Smooth muscle cell (in vitro differentiated cells): ENCODE data around the gene RDH14. TPM values are rescaled to one million over a fixed set of nuclear protein-coding genes. Genes with fewer than 3 reads are reported as not detected.

ENCODE experiments used
- DNase-seq: peaks from one replicate; lab custom pipeline; 2025; ENCODE audit not compliant: unreplicated experiment; lab: John Stamatoyannopoulos, UW
- H2AFZ ChIP-seq: fragments of 200-600 bp; sonication (generic); 2 replicates; pipeline ENCODE4 v1.6.0; 2016; ENCODE audit warnings: antibody characterized with exemption, low read depth, mild to moderate bottlenecking
- H3F3A ChIP-seq: fragments of 200-600 bp; sonication (generic); 2 replicates; pipeline ENCODE4 v1.6.0; 2017; ENCODE audit warnings: antibody characterized with exemption, low read depth
- H3K27ac ChIP-seq: fragments of 200-600 bp; sonication (generic); 2 replicates; pipeline ENCODE4 v1.5.1; 2016; ENCODE audit warnings: low read depth, mild to moderate bottlenecking
- H3K27me3 ChIP-seq: fragments of 200-600 bp; sonication (generic); 2 replicates; pipeline ENCODE4 v1.6.1; 2016; ENCODE audit warnings: low read depth, mild to moderate bottlenecking
- H3K36me3 ChIP-seq: fragments of 200-600 bp; sonication (generic); 2 replicates; pipeline ENCODE4 v1.5.1; 2016; ENCODE audit warnings: low read depth
- H3K4me1 ChIP-seq: fragments of 200-600 bp; sonication (generic); 2 replicates; pipeline ENCODE4 v1.5.1; 2016; ENCODE audit warnings: low read depth
- H3K4me2 ChIP-seq: fragments of 200-600 bp; sonication (generic); 2 replicates; pipeline ENCODE4 v1.6.0; 2016; ENCODE audit warnings: mild to moderate bottlenecking
- H3K4me3 ChIP-seq: fragments of 200-600 bp; sonication (generic); 2 replicates; pipeline ENCODE4 v1.5.1; 2016; ENCODE audit warnings: mild to moderate bottlenecking
- H3K79me2 ChIP-seq: fragments of 200-600 bp; sonication (generic); 2 replicates; pipeline ENCODE4 v1.6.0; 2016; ENCODE audit warnings: low read depth, mild to moderate bottlenecking
- H3K9ac ChIP-seq: fragments of 200-600 bp; sonication (generic); 2 replicates; pipeline ENCODE4 v1.6.0; 2016; ENCODE audit warnings: low read depth
- H3K9me3 ChIP-seq: fragments of 200-600 bp; sonication (generic); replicated peaks from 2 replicates; pipeline ENCODE4 v1.5.1; 2016; ENCODE audit warnings: low read depth
- H4K20me1 ChIP-seq: fragments of 200-600 bp; sonication (generic); 2 replicates; pipeline ENCODE4 v1.6.0; 2016; ENCODE audit warnings: low read depth
- CTCF ChIP-seq: fragments of 200-600 bp; sonication (generic); IDR thresholded peaks from 2 replicates; pipeline ENCODE4 v1.5.1; 2017; ENCODE audit warnings: borderline replicate concordance, mild to moderate bottlenecking, antibody characterized with exemption; ENCODE audit not compliant: insufficient read depth, poor library complexity, severe bottlenecking
- WGBS: methylation state at CpG from one replicate; pipeline ENCODE4 v1.1.7; 2016; ENCODE audit warnings: low lambda C conversion rate; 5-methylcytosine and 5-hydroxymethylcytosine counted together
- polyA plus RNA-seq: library from polyadenylated mRNA; unstranded; fragments of >200 nt; fragmentation: Nextera tagmentation; extraction: Ambion mirVana; gene quantifications from 2 replicates; pipeline ENCODE4 v1.2.1, GENCODE V29; 2016
- total RNA-seq: library from RNA; depleted of rRNA; stranded (reverse); fragments of >200 nt; gene quantifications from 2 replicates; pipeline ENCODE4 v1.2.3, GENCODE V29; 2014

The RDH14 gene
- total and polyA plus RNA-seq, 2 experiments from 2014 or later, result 24.5 to 26.2 TPM

GRCh38 chr2:18546567-18546966 is 13.9 kb downstream of the RDH14 start:
- no peak for TF ChIP-seq CTCF
- Histone ChIP-seq H3K36me3 (no peaks in the 10 kb centered on the region), H3K79me2 (no peaks in the 10 kb centered on the region), H3F3A (no peaks in the 10 kb centered on the region), H3K9ac (no peak overlapping the region), H3K4me1 (no peaks in the 10 kb centered on the region), H3K4me2 (no peak overlapping the region), H3K9me3 (no peaks in the 10 kb centered on the region), H2AFZ (no peak overlapping the region), H3K27me3 (no peaks in the 10 kb centered on the region), H3K4me3 (no peak overlapping the region), H4K20me1 (no peaks in the 10 kb centered on the region), H3K27ac (no peak overlapping the region)
- 50% methylated on average over 2 of the region's 2 CpGs for WGBS
- no peak for DNase-seq

DNA sequence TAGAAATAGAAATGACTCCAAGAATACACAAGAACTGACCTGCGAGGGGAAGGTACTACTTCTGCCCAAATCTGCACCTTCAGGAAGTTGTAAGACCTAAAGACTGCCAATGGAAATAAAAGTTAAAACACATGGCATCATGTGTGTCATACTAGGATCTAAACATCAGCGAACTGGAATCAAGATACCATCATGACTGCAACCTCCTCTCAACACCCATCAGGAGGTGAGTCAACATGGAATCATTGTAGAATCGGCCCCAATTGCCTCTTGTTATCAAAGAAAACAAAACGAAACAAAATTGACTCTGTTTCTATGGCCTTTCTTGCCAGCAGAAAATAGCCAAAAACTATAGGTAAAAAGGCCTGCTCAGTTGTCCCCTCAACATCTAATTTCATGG is 15.1 kb downstream of the RDH14 start:
- Histone ChIP-seq H3K79me2 (no peaks in the 10 kb centered on the region), H3F3A (no peaks in the 10 kb centered on the region), H4K20me1 (no peaks in the 10 kb centered on the region), H3K4me1 (no peaks in the 10 kb centered on the region), H2AFZ (no peak overlapping the region), H3K36me3 (no peaks in the 10 kb centered on the region), H3K9ac (no peak overlapping the region), H3K4me3 (no peak overlapping the region), H3K27me3 (no peaks in the 10 kb centered on the region), H3K27ac (no peak overlapping the region), H3K4me2 (no peak overlapping the region), H3K9me3 (no peaks in the 10 kb centered on the region)
- WGBS, result 71% methylated on average over 4 of the region's 4 CpGs
- no peak for TF ChIP-seq CTCF
- DNase-seq, result no peak

DNA sequence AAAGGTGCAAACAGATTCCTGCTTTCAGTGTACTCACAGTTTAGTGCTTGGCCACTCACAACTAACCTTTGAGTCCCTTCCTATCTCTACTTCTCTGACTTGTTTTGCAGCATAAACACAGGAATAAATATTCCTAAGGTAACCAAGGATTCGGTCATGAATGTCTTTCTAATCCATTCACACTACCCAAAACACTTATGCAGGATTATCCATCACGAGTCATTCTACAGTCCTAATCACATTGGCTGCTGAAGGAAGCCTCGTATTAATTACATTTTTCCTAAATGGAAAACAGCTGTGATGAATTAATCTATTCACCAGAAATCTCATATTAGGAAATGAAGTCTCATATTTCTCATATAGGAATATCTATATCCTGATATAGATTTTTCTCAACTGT is 16.3 kb downstream of the RDH14 start:
- Histone ChIP-seq H3K4me2 (no peak overlapping the region), H3K9ac (no peak overlapping the region), H3K4me3 (no peak overlapping the region), H3K27ac (no peak overlapping the region), H3K36me3 (no peaks in the 10 kb centered on the region), H4K20me1 (no peaks in the 10 kb centered on the region), H3F3A (no peaks in the 10 kb centered on the region), H3K79me2 (no peaks in the 10 kb centered on the region), H3K27me3 (no peaks in the 10 kb centered on the region), H2AFZ (no peak overlapping the region), H3K4me1 (no peaks in the 10 kb centered on the region), H3K9me3 (no peaks in the 10 kb centered on the region)
- TF ChIP-seq CTCF, result no peak
- DNase-seq, result no peak
- WGBS, result 58% methylated on average over 3 of the region's 3 CpGs

- Histone ChIP-seq H4K20me1 (no peaks in the 10 kb centered on the region), H3K9me3 (no peaks in the 10 kb centered on the region), H2AFZ (no peak overlapping the region), H3K27me3 (no peaks in the 10 kb centered on the region), H3K79me2 (no peaks in the 10 kb centered on the region), H3K27ac (no peak overlapping the region), H3K4me2 (no peak overlapping the region), H3F3A (no peaks in the 10 kb centered on the region), H3K9ac (no peak overlapping the region), H3K4me3 (no peak overlapping the region), H3K4me1 (no peaks in the 10 kb centered on the region), H3K36me3 (no peaks in the 10 kb centered on the region)
- 78% methylated on average over 2 of the region's 2 CpGs for WGBS
- DNase-seq, result no peak
- no peak for TF ChIP-seq CTCF
Measured at GRCh38 chr2:18540872-18541271, 19.6 kb downstream of the RDH14 start.
